HCT116 (cell line): ENCODE measurements around the gene GTF3C5. TPM values are rescaled to one million over a fixed set of nuclear protein-coding genes. Genes with fewer than 3 reads are reported as not detected.
A peak's percentile ranks its signal among the peaks of the same experiment; 100 is the strongest.
"Not testable (repeated sequence)": the region's sequence is repeated elsewhere in the genome, so short reads cannot be mapped to it uniquely, and the experiment has no call there.

Experiments used
- ATAC-seq: fragments of 200-7000 bp; cut with Tn5 transposase; 2 replicates; pipeline ENCODE4 v1.9.1; 2020; ENCODE audit warnings: mild to moderate bottlenecking, moderate library complexity
- BruUV-seq: library from RNA; stranded (reverse); fragments of 400-500 nt; replicated peaks from 2 replicates; lab custom pipeline; 2021; lab: Mats Ljungman, UMichigan
- CTCF ChIA-PET: fragments of 300-600 bp; sonication (Branson Sonifier 250); formaldehyde crosslinking; loops from one replicate; lab custom pipeline; 2021; ENCODE audit warnings: antibody characterized with exemption; lab: Charles Lee
- POLR2A ChIA-PET: fragments of 300-600, 350-600 bp; sonication (Branson Sonifier 250); formaldehyde crosslinking; loops from one replicate; lab custom pipeline; 2021; ENCODE audit warnings: antibody characterized with exemption; lab: Charles Lee
- RAD21 ChIA-PET, 2 experiments: fragments of 300-600 bp; sonication (Branson Sonifier 250); formaldehyde crosslinking; loops; one replicate each; lab custom pipeline; 2023; ENCODE audit warnings: low total read pairs in 2 of 2; ENCODE audit not compliant: uncharacterized antibody in 2 of 2, unreplicated experiment in 2 of 2, low non-redundant PET in 1 of 2; lab: Charles Lee
- DNase-seq: peaks from one replicate; pipeline ENCODE4 v3.0.0-alpha.2; 2010; ENCODE audit warnings: low read depth, low spot score
- H2AFZ ChIP-seq: fragments of 200-600 bp; shearing (Covaris generic), sonication (generic); 2 replicates; pipeline ENCODE4 v1.6.1; 2017; ENCODE audit warnings: low read depth, mixed run types, mixed read lengths, antibody characterized with exemption, low read length; ENCODE audit not compliant: poor library complexity, severe bottlenecking
- H3K27ac ChIP-seq: 2 replicates; pipeline ENCODE4 v1.5.1; 2012; ENCODE audit warnings: low read depth, low read length
- H3K27me3 ChIP-seq: fragments of 200-600 bp; sonication (generic); 2 replicates; pipeline ENCODE4 v1.6.1; 2016; ENCODE audit warnings: mixed run types, low read length, mixed read lengths; ENCODE audit not compliant: insufficient read depth
- H3K36me3 ChIP-seq, 2 experiments: fragments of 200-500 bp in 1 of 2; fragments of 200-600 bp in 1 of 2; sonication (Bioruptor generic) in 1 of 2; sonication (generic) in 1 of 2; 2 replicates each; pipeline versions ENCODE4 v1.5.1 to v1.6.1; 2014 to 2016; ENCODE audit warnings: low read length in 2 of 2, inconsistent platforms in 1 of 2, mixed read lengths in 1 of 2, mixed run types in 1 of 2; ENCODE audit not compliant: insufficient read depth in 2 of 2, control insufficient read depth in 1 of 2
- H3K4me1 ChIP-seq, 2 experiments: fragments of 200-600 bp in 1 of 2; sonication (generic) in 1 of 2; 2 replicates each; pipeline versions ENCODE4 v1.5.1 to v1.6.1; 2012 to 2017; ENCODE audit warnings: low read length in 2 of 2, inconsistent platforms in 1 of 2, mild to moderate bottlenecking in 1 of 2, mixed read lengths in 1 of 2, mixed run types in 1 of 2, moderate library complexity in 1 of 2; ENCODE audit not compliant: insufficient read depth in 2 of 2, control insufficient read depth in 1 of 2
- H3K4me2 ChIP-seq: fragments of 200-600 bp; sonication (generic); 2 replicates; pipeline ENCODE4 v1.6.1; 2017; ENCODE audit warnings: mixed run types, low read length, mixed read lengths
- H3K4me3 ChIP-seq, 2 experiments: fragments of 200-600 bp in 1 of 2; sonication (generic) in 1 of 2; replicated peaks in 1 of 2; 2 replicates each; pipeline ENCODE4 v1.5.1; 2011 to 2016; ENCODE audit warnings: low read length in 2 of 2, control low read depth in 1 of 2, low read depth in 1 of 2, mild to moderate bottlenecking in 1 of 2, mixed read lengths in 1 of 2, mixed run types in 1 of 2
- H3K79me2 ChIP-seq: fragments of 200-600 bp; sonication (generic); 2 replicates; pipeline ENCODE4 v1.6.1; 2017; ENCODE audit warnings: mild to moderate bottlenecking, mixed run types, low read length, moderate library complexity, mixed read lengths; ENCODE audit not compliant: insufficient read depth
- H3K9ac ChIP-seq: fragments of 200-600 bp; sonication (generic); 2 replicates; pipeline ENCODE4 v1.6.1; 2016; ENCODE audit warnings: low read length, mixed read lengths
- H3K9me2 ChIP-seq: fragments of 200-600 bp; sonication (generic), shearing (Covaris generic); 2 replicates; pipeline ENCODE4 v1.6.1; 2017; ENCODE audit warnings: mixed run types, mild to moderate bottlenecking, moderate library complexity; ENCODE audit not compliant: insufficient read depth
- H3K9me3 ChIP-seq, 2 experiments: fragments of 200-500 bp in 1 of 2; fragments of 200-600 bp in 1 of 2; sonication (Bioruptor generic) in 1 of 2; sonication (generic) in 1 of 2; 2 replicates each; pipeline ENCODE4 v1.6.1; 2014 to 2017; ENCODE audit warnings: low read length in 2 of 2, mixed read lengths in 2 of 2, inconsistent platforms in 1 of 2, low read depth in 1 of 2, mild to moderate bottlenecking in 1 of 2, mixed run types in 1 of 2, moderate library complexity in 1 of 2; ENCODE audit not compliant: control insufficient read depth in 1 of 2, insufficient read depth in 1 of 2
- H4K20me1 ChIP-seq: fragments of 200-600 bp; sonication (generic), shearing (Covaris generic); 2 replicates; pipeline ENCODE4 v1.6.1; 2017; ENCODE audit warnings: mixed run types, mild to moderate bottlenecking, moderate library complexity; ENCODE audit not compliant: insufficient read depth
- ATF3 ChIP-seq: IDR thresholded peaks from 2 replicates; pipeline ENCODE4 v1.6.1; 2012
- CEBPB ChIP-seq: IDR thresholded peaks from 2 replicates; pipeline ENCODE4 v1.6.1; 2012; ENCODE audit warnings: low read depth
- CTCF ChIP-seq, 3 experiments: fragments of 200-600 bp in 1 of 3; sonication (generic) in 1 of 3; IDR thresholded peaks in 2 of 3; conservative IDR thresholded peaks in 1 of 3; 2 replicates each; pipeline ENCODE4 v1.5.1; 2012 to 2017; ENCODE audit warnings: low read depth in 2 of 3, low read length in 2 of 3, antibody characterized with exemption in 1 of 3, borderline replicate concordance in 1 of 3, control low read depth in 1 of 3, mild to moderate bottlenecking in 1 of 3, mixed read lengths in 1 of 3, mixed run types in 1 of 3, moderate library complexity in 1 of 3; ENCODE audit not compliant: insufficient read depth in 1 of 3
- FOSL1 ChIP-seq: IDR thresholded peaks from 2 replicates; pipeline ENCODE4 v1.6.1; 2012; ENCODE audit warnings: low read depth
- RAD21 ChIP-seq: IDR thresholded peaks from 2 replicates; pipeline ENCODE4 v1.6.1; 2012; ENCODE audit warnings: low read depth, mild to moderate bottlenecking
- SIN3A ChIP-seq: IDR thresholded peaks from 2 replicates; pipeline ENCODE4 v1.6.1; 2012; ENCODE audit warnings: low read depth
- SRF ChIP-seq: IDR thresholded peaks from 2 replicates; pipeline ENCODE4 v1.6.1; 2012; ENCODE audit warnings: low read depth
- ZBTB33 ChIP-seq: IDR thresholded peaks from 2 replicates; pipeline ENCODE4 v1.6.1; 2011; ENCODE audit warnings: mild to moderate bottlenecking, low read length, moderate library complexity; ENCODE audit not compliant: insufficient replicate concordance; ENCODE audit errors: extremely low read depth
- ZFX ChIP-seq: fragments of 450-650 bp; IDR thresholded peaks from 2 replicates; pipeline ENCODE4 v1.6.1; 2017
- ZNF274 ChIP-seq: fragments of 200-500 bp; sonication (Bioruptor generic); IDR thresholded peaks from 2 replicates; pipeline ENCODE4 v1.6.1; 2014; ENCODE audit warnings: mild to moderate bottlenecking, low read depth, low read length, inconsistent platforms
- intact Hi-C: fragments of 100-400 bp; cut with micrococcal nuclease; formaldehyde crosslinking; loops from 2 replicates; pipeline ENCODE4 v1.10.0; 2022
- total RNA-seq: library from RNA; stranded (reverse); gene quantifications from one replicate; pipeline ENCODE4 v1.2.1, GENCODE V29; 2021; ENCODE audit not compliant: unreplicated experiment

The GTF3C5 gene
- total RNA-seq, 1 experiment from 2014 or later = 95.1 TPM

GRCh38 chr9:133040892-133041479 is 10.2 kb downstream of the GTF3C5 start:
- not testable (repeated sequence) for ATAC-seq, H3K27me3 ChIP-seq, BruUV-seq, H3K9me2 ChIP-seq, H3K4me1 ChIP-seq, H3K9ac ChIP-seq, H3K9me3 ChIP-seq, H2AFZ ChIP-seq, H4K20me1 ChIP-seq, H3K27ac ChIP-seq, DNase-seq, H3K4me3 ChIP-seq, H3K4me2 ChIP-seq
- ChIA-PET CTCF (interaction anchor here (1.0 to 1.2 kb wide), 3 partner anchors 19 to 106 kb away, joined by 3 to 5 read pairs (median 4); no protein-coding TSS in a partner anchor), RAD21 (interaction anchor here in 1 of 2 experiments (1.3 kb wide), 1 partner anchor 102 kb away, joined by 3 read pairs; no protein-coding TSS in a partner anchor), POLR2A (interaction anchor here (1.2 kb wide), 1 partner anchor 10 kb away, joined by 4 read pairs; the partner anchor contains the start of gene GTF3C5)
- TF ChIP-seq RAD21 (peak; percentile 61), CTCF (IDR thresholded peaks at IDR 0.05 in 2 of 3, conservative IDR thresholded peaks at IDR 0.05 in 1 of 3; ENCODE audit: borderline replicate concordance in 1 of 3, insufficient read depth in 1 of 3, low read depth in 2 of 3, low read length in 2 of 3) (peak; percentile 50 to 59 (median 52); a peak in 5 of 6 replicates)
- Histone ChIP-seq H3K36me3 (peaks cover 13 to 41% of the 10 kb centered on the region in 2 experiments; a peak in 3 of 4 replicates), H3K79me2 (peaks cover 66% of the 10 kb centered on the region)
- intact Hi-C loops = loop anchor here (2.0 kb wide), 1 partner anchor 104 kb away; no protein-coding TSS in a partner anchor

GRCh38 chr9:133041958-133042357 is 11.2 kb downstream of the GTF3C5 start:
- Histone ChIP-seq H4K20me1 (no peaks in the 10 kb centered on the region), H3K79me2 (peaks cover 56% of the 10 kb centered on the region), H3K9me2 (no peaks in the 10 kb centered on the region), H3K36me3 (peaks cover 19 to 51% of the 10 kb centered on the region in 2 experiments; a peak in 3 of 4 replicates), H3K4me2 (no peak overlapping the region), H3K9ac (no peak overlapping the region), H3K27ac (no peak overlapping the region), H3K4me3 (no peak overlapping the region), H3K27me3 (no peaks in the 10 kb centered on the region), H3K9me3 (no peaks in the 10 kb centered on the region), H3K4me1 (no peaks in the 10 kb centered on the region), H2AFZ (no peak overlapping the region)
- no TSS peak for BruUV-seq
- intact Hi-C loops = loop anchor here (2.0 kb wide), 1 partner anchor 103 kb away; no protein-coding TSS in a partner anchor
- ATAC-seq (no peak), DNase-seq (no peak)
- RAD21 ChIA-PET = interaction anchor here in 1 of 2 experiments (1.3 kb wide), 1 partner anchor 101 kb away, joined by 3 read pairs; no protein-coding TSS in a partner anchor
- POLR2A ChIA-PET = no interaction called here
- CTCF ChIA-PET = no interaction called here
- TF ChIP-seq CTCF (IDR thresholded peaks at IDR 0.05 in 2 of 3, conservative IDR thresholded peaks at IDR 0.05 in 1 of 3; ENCODE audit: borderline replicate concordance in 1 of 3, insufficient read depth in 1 of 3, low read depth in 2 of 3, low read length in 2 of 3) (no peak), SRF (no peak), FOSL1 (no peak), RAD21 (no peak), ATF3 (no peak), ZNF274 (no peak), CEBPB (no peak), SIN3A (no peak), ZBTB33 (no peak), ZFX (no peak)
